HepG2 (cell line): ENCODE data around the gene BHMT. TPM values are rescaled to one million over a fixed set of nuclear protein-coding genes. Genes with fewer than 3 reads are reported as not detected.
A peak's percentile ranks its signal among the peaks of the same experiment; 100 is the strongest.

Experiments used
- ATAC-seq: fragments of 200-7000 bp; cut with Tn5 transposase; 3 replicates; pipeline ENCODE4 v1.9.1; 2020; ENCODE audit warnings: mild to moderate bottlenecking, moderate library complexity
- BruUV-seq: library from RNA; stranded (reverse); fragments of 400-500 nt; replicated peaks from 2 replicates; lab custom pipeline; 2021; lab: Mats Ljungman, UMichigan
- CTCF ChIA-PET: fragments of 300-600 bp; formaldehyde crosslinking; extraction: SDS; loops from one replicate; lab custom pipeline; 2021; ENCODE audit warnings: low total read pairs, inconsistent platforms, low intra/inter-chr PET ratio; lab: Yijun Ruan, JAX
- POLR2A ChIA-PET: fragments of 350-600 bp; sonication (Branson Sonifier 250); formaldehyde crosslinking; loops from one replicate; lab custom pipeline; 2020; ENCODE audit warnings: antibody characterized with exemption, inconsistent platforms; lab: Yijun Ruan, JAX
- DNase-seq: peaks from one replicate; pipeline ENCODE4 v3.0.0-alpha.2; 2015; ENCODE audit warnings: low spot score
- FAIRE-seq: peaks from 3 replicates; lab custom pipeline; 2011; peaks lifted over from hg19 to GRCh38; lab: Jason Lieb, UNC
- H2AFZ ChIP-seq: one replicate; pipeline ENCODE4 v1.6.1; 2011; ENCODE audit warnings: low read length, inconsistent platforms
- H3K27ac ChIP-seq: fragments of 300-600 bp; 3 replicates; pipeline ENCODE4 v1.8.0; 2011; ENCODE audit warnings: mixed run types, mild to moderate bottlenecking, mixed read lengths, low read length, inconsistent platforms; ENCODE audit not compliant: insufficient read depth; ENCODE audit errors: extremely low read length
- H3K27me3 ChIP-seq, 2 experiments: fragments of 200-600 bp in 1 of 2; 2 replicates in 1 of 2; 3 replicates in 1 of 2; pipeline versions ENCODE4 v1.6.0 to v1.8.0; 2011; ENCODE audit warnings: low read length in 2 of 2, mild to moderate bottlenecking in 2 of 2, moderate library complexity in 2 of 2, inconsistent platforms in 1 of 2; ENCODE audit not compliant: insufficient read depth in 2 of 2, control insufficient read depth in 1 of 2
- H3K36me3 ChIP-seq, 2 experiments: fragments of 200-600 bp in 1 of 2; replicated peaks in 1 of 2; 2 replicates in 1 of 2; 3 replicates in 1 of 2; pipeline versions ENCODE4 v1.5.1 to v1.8.0; 2011; ENCODE audit warnings: low read length in 2 of 2, inconsistent platforms in 1 of 2; ENCODE audit not compliant: insufficient read depth in 2 of 2, control insufficient read depth in 1 of 2
- H3K4me1 ChIP-seq: 2 replicates; pipeline ENCODE4 v1.5.1; 2012; ENCODE audit warnings: low read length, inconsistent platforms; ENCODE audit not compliant: insufficient read depth
- H3K4me2 ChIP-seq: 2 replicates; pipeline ENCODE4 v1.6.0; 2011; ENCODE audit warnings: low read depth, low read length, inconsistent platforms
- H3K4me3 ChIP-seq, 3 experiments: fragments of 200-600 bp in 1 of 3; sonication (generic), shearing (Covaris generic) in 1 of 3; replicated peaks in 1 of 3; 2 replicates each; pipeline ENCODE4 v1.5.1; 2011 to 2016; ENCODE audit warnings: low read length in 3 of 3, inconsistent platforms in 2 of 3, low read depth in 2 of 3, mild to moderate bottlenecking in 2 of 3, control low read depth in 1 of 3, mixed read lengths in 1 of 3; ENCODE audit not compliant: insufficient read depth in 1 of 3
- H3K79me2 ChIP-seq: one replicate; pipeline ENCODE4 v1.6.1; 2011; ENCODE audit warnings: low read length, inconsistent platforms; ENCODE audit not compliant: insufficient read depth
- H3K9ac ChIP-seq: 2 replicates; pipeline ENCODE4 v1.6.0; 2011; ENCODE audit warnings: mild to moderate bottlenecking, low read depth, low read length, inconsistent platforms; ENCODE audit not compliant: insufficient read depth
- H3K9me3 ChIP-seq: 2 replicates; pipeline ENCODE4 v1.5.1; 2012; ENCODE audit warnings: mild to moderate bottlenecking, low read length
- H4K20me1 ChIP-seq: 2 replicates; pipeline ENCODE4 v1.6.0; 2011; ENCODE audit warnings: inconsistent platforms, mild to moderate bottlenecking, low read length, moderate library complexity; ENCODE audit not compliant: insufficient read depth
- AGO2 ChIP-seq: fragments of 200-400 bp; formaldehyde crosslinking; optimal IDR thresholded peaks from 2 replicates; pipeline ENCODE3; 2017; ENCODE audit warnings: mild to moderate bottlenecking, low read depth, low read length, moderate library complexity
- BRF2 ChIP-seq: sonication (generic); formaldehyde crosslinking; IDR thresholded peaks from 2 replicates; pipeline ENCODE4 v1.8.1; 2022; ENCODE audit warnings: mild to moderate bottlenecking, missing genetic modification reagents
- CREB3 ChIP-seq: sonication (generic); formaldehyde crosslinking; IDR thresholded peaks from 2 replicates; pipeline ENCODE4 v1.5.0; 2020; ENCODE audit warnings: missing genetic modification reagents
- GTF3A ChIP-seq: sonication (generic); formaldehyde crosslinking; conservative IDR thresholded peaks from 2 replicates; pipeline ENCODE4 v1.4.0; 2020; ENCODE audit warnings: mild to moderate bottlenecking, missing genetic modification reagents
- KLF13 ChIP-seq: sonication (generic); formaldehyde crosslinking; IDR thresholded peaks from 2 replicates; pipeline ENCODE4 v1.4.0; 2020; ENCODE audit warnings: mild to moderate bottlenecking, missing genetic modification reagents
- NFIB ChIP-seq: sonication (generic); formaldehyde crosslinking; IDR thresholded peaks from 2 replicates; pipeline ENCODE4 v1.9.0; 2021; ENCODE audit warnings: missing genetic modification reagents, mild to moderate bottlenecking, borderline replicate concordance
- NONO ChIP-seq, 2 experiments: fragments of 450-650 bp in 1 of 2; sonication (generic) in 1 of 2; formaldehyde crosslinking in 1 of 2; IDR thresholded peaks in 1 of 2; conservative IDR thresholded peaks in 1 of 2; 2 replicates each; pipeline versions ENCODE4 v1.6.1 to v1.8.0; 2017 to 2022; ENCODE audit warnings: mild to moderate bottlenecking in 1 of 2, missing genetic modification reagents in 1 of 2, moderate library complexity in 1 of 2
- PAXIP1 ChIP-seq: sonication (generic); formaldehyde crosslinking; conservative IDR thresholded peaks from 2 replicates; pipeline ENCODE4 v1.4.0; 2020; ENCODE audit warnings: mild to moderate bottlenecking, missing genetic modification reagents, moderate library complexity
- RAD51 ChIP-seq: fragments of 450-650 bp; IDR thresholded peaks from 2 replicates; pipeline ENCODE4 v1.6.1; 2016; ENCODE audit warnings: borderline replicate concordance
- SAP130 ChIP-seq: IDR thresholded peaks from 2 replicates; pipeline ENCODE4 v1.6.1; 2016; ENCODE audit warnings: low read depth
- SRSF1 ChIP-seq: fragments of 200-400 bp; formaldehyde crosslinking; optimal IDR thresholded peaks from 2 replicates; pipeline ENCODE3; 2017; ENCODE audit warnings: mild to moderate bottlenecking, low read depth, low read length, moderate library complexity
- TEAD3 ChIP-seq: optimal IDR thresholded peaks from 2 replicates; pipeline ENCODE3; 2016; ENCODE audit warnings: borderline replicate concordance
- TFAP4 ChIP-seq: sonication (generic); IDR thresholded peaks from 2 replicates; pipeline ENCODE4 v1.6.1; 2016; ENCODE audit warnings: low read depth, borderline replicate concordance
- TGIF2 ChIP-seq: IDR thresholded peaks from 2 replicates; pipeline ENCODE4 v1.6.1; 2016; ENCODE audit warnings: control low read depth, missing compliant biosample characterization
- ZNF138 ChIP-seq: sonication (generic); formaldehyde crosslinking; IDR thresholded peaks from 2 replicates; pipeline ENCODE4 v1.5.0; 2020; ENCODE audit warnings: mild to moderate bottlenecking, low read depth, missing genetic modification reagents
- ZNF225 ChIP-seq: sonication (generic); formaldehyde crosslinking; IDR thresholded peaks from 2 replicates; pipeline ENCODE4 v1.4.0; 2020; ENCODE audit warnings: mild to moderate bottlenecking, missing genetic modification reagents
- ZNF230 ChIP-seq: sonication (generic); formaldehyde crosslinking; IDR thresholded peaks from 2 replicates; pipeline ENCODE4 v1.4.0; 2020; ENCODE audit warnings: mild to moderate bottlenecking, missing genetic modification reagents
- ZNF317 ChIP-seq: sonication (generic); formaldehyde crosslinking; IDR thresholded peaks from 2 replicates; pipeline ENCODE4 v1.5.0; 2020; ENCODE audit warnings: mild to moderate bottlenecking, missing genetic modification reagents
- ZNF329 ChIP-seq: sonication (generic); formaldehyde crosslinking; IDR thresholded peaks from 2 replicates; pipeline ENCODE4 v1.9.0; 2021; ENCODE audit warnings: low read depth, mild to moderate bottlenecking, missing genetic modification reagents
- ZNF878 ChIP-seq: sonication (generic); formaldehyde crosslinking; IDR thresholded peaks from 2 replicates; pipeline ENCODE4 v1.8.1; 2023; ENCODE audit warnings: mild to moderate bottlenecking, missing genetic modification reagents, moderate library complexity
- ZSCAN31 ChIP-seq: sonication (generic); formaldehyde crosslinking; IDR thresholded peaks from 2 replicates; pipeline ENCODE4 v1.5.0; 2020; ENCODE audit warnings: low read depth, mild to moderate bottlenecking, missing genetic modification reagents
- WGBS: methylation state at CpG from one replicate; pipeline ENCODE4 v1.1.6; 2017; ENCODE audit warnings: low lambda C conversion rate; 5-methylcytosine and 5-hydroxymethylcytosine counted together
- in situ Hi-C: cut with HindIII; loops from 2 replicates; pipeline ENCODE4 v1.10.0; 2017; ENCODE audit warnings: low pct_unique_long_range_greater_than_20kb; ENCODE audit not compliant: extremely low pct_ligation_motif_present
- intact Hi-C: fragments of 100-400 bp; cut with micrococcal nuclease; formaldehyde crosslinking; loops from one replicate; pipeline ENCODE4 v1.10.0; 2022; ENCODE audit not compliant: unreplicated experiment
- polyA plus RNA-seq, 8 experiments: library from polyadenylated mRNA; depleted of rRNA in 3 of 8; stranded (reverse) in 7 of 8; unstranded in 1 of 8; fragments of >200 nt; fragmentation: Illumina TruSeq in 4 of 8; extraction: Trizol in 4 of 8; gene quantifications; 2 replicates each; pipeline versions ENCODE4 v1.2.1 to v1.2.3, GENCODE V29; 2011 to 2016; ENCODE audit warnings: low read depth in 4 of 8, missing spikeins in 1 of 8, mixed read lengths in 1 of 8; ENCODE audit not compliant: insufficient read depth in 1 of 8
- total RNA-seq, 5 experiments: library from RNA; depleted of rRNA; stranded (reverse); fragments of >200 nt; fragmentation: Illumina TruSeq; extraction: Trizol; gene quantifications; 2 replicates each; pipeline ENCODE4 v1.2.3, GENCODE V29; 2016; ENCODE audit warnings: low read depth in 1 of 5

Gene BHMT
- total and polyA plus RNA-seq, 2 of the 13 experiments (the other 11 are each of a cell fraction or from before 2014, with no cell fraction given): 0.40 to 6.4 TPM

- no peak overlapping the region for H3K4me2 ChIP-seq
- intact Hi-C loops: no loop called here
- no peak overlapping the region for H2AFZ ChIP-seq
- FAIRE-seq: no peak
- no peak overlapping the region for H3K9ac ChIP-seq
- H3K79me2 ChIP-seq: no peaks in the 10 kb centered on the region
- H3K27me3 ChIP-seq: no peaks in the 10 kb centered on the region
- no peaks in the 10 kb centered on the region for H4K20me1 ChIP-seq
- no peak; the same call in 2 of the 3 replicates for ATAC-seq
- H3K36me3 ChIP-seq: no peaks in the 10 kb centered on the region; a peak in 1 of 5 replicates
- in situ Hi-C loops: no loop called here
- POLR2A ChIA-PET: no interaction called here
- no peak overlapping the region for H3K4me3 ChIP-seq
- no peak overlapping the region for H3K27ac ChIP-seq
- peak; percentile 31 for DNase-seq
- WGBS: 72% methylated on average over 6 of the region's 6 CpGs
- H3K4me1 ChIP-seq: peaks cover 38% of the 10 kb centered on the region
- BruUV-seq: no TSS peak
- H3K9me3 ChIP-seq: no peaks in the 10 kb centered on the region
- CTCF ChIA-PET: no interaction called here
- TF ChIP-seq ZNF878 (CRISPR knock-in tag): no peak
- no peak for TF ChIP-seq NONO (IDR thresholded peaks at IDR 0.05)
- no peak for TF ChIP-seq NONO (CRISPR knock-in tag; conservative IDR thresholded peaks at IDR 0.05)
- no peak for TF ChIP-seq BRF2
- TF ChIP-seq TEAD3 (CRISPR knock-in tag): peak; percentile 13
- no peak for TF ChIP-seq NFIB (CRISPR knock-in tag)
- no peak for TF ChIP-seq PAXIP1 (CRISPR knock-in tag)
- TF ChIP-seq CREB3: no peak
- TF ChIP-seq ZNF225 (CRISPR knock-in tag): no peak
- TF ChIP-seq TGIF2: 0 out of 2 replicates have a peak, but pooled peaks have one; percentile 16
- TF ChIP-seq SAP130 (CRISPR knock-in tag): 0 out of 2 replicates have a peak, but pooled peaks have one; percentile 16
- no peak for TF ChIP-seq TFAP4
- TF ChIP-seq RAD51: no peak
- no peak for TF ChIP-seq ZNF230 (CRISPR knock-in tag)
- no peak for TF ChIP-seq ZNF329 (CRISPR knock-in tag)
- TF ChIP-seq GTF3A (CRISPR knock-in tag): no peak
- TF ChIP-seq SRSF1: no peak
- TF ChIP-seq ZNF138 (CRISPR knock-in tag): no peak
- TF ChIP-seq AGO2: no peak
- no peak for TF ChIP-seq KLF13 (CRISPR knock-in tag)
- TF ChIP-seq ZNF317 (CRISPR knock-in tag): no peak
- no peak for TF ChIP-seq ZSCAN31 (CRISPR knock-in tag)
These were observed 37.0 kb upstream of the BHMT start for GRCh38 chr5:79074641-79075040.
